ENCODE results near the gene EYA4.

Gene EYA4

GRCh38 chr6:133241086-133241900 lies at the start of gene EYA4:
EYA4 (plus strand) TSS chr6:133241357; CDS start chr6:133274781, 33,424 bp downstream.
- no peak within 1 kb of the TSS for H3K27ac ChIP-seq
- TF ChIP-seq CTCF (IDR thresholded peaks at IDR 0.05) = no peak
- TF ChIP-seq ZFX (IDR thresholded peaks at IDR 0.05; ENCODE audit: borderline replicate concordance) = no peak

GRCh38 chr6:133193396-133193795 lies 47.8 kb upstream of the EYA4 start:
- H3K27ac ChIP-seq = no peak overlapping the region
- no peak for TF ChIP-seq CTCF (IDR thresholded peaks at IDR 0.05)
- TF ChIP-seq ZFX (IDR thresholded peaks at IDR 0.05; ENCODE audit: borderline replicate concordance) = no peak

- TF ChIP-seq ZFX (IDR thresholded peaks at IDR 0.05; ENCODE audit: borderline replicate concordance) (no peak), CTCF (IDR thresholded peaks at IDR 0.05) (no peak)
Observed at GRCh38 chr6:133198725-133199124, 42.4 kb upstream of the EYA4 start.

GRCh38 chr6:133201231-133201630 lies 39.9 kb upstream of the EYA4 start:
- no peak overlapping the region for H3K27ac ChIP-seq
- TF ChIP-seq CTCF (IDR thresholded peaks at IDR 0.05) (no peak), ZFX (IDR thresholded peaks at IDR 0.05; ENCODE audit: borderline replicate concordance) (no peak)

More at GRCh38 chr6:133198725-133199124, 42.4 kb upstream of the EYA4 start:
- no peak overlapping the region for H3K27ac ChIP-seq

GRCh38 chr6:133202610-133203343 lies 38.4 kb upstream of the EYA4 start:
- H3K27ac ChIP-seq = no peak overlapping the region
- TF ChIP-seq ZFX (IDR thresholded peaks at IDR 0.05; ENCODE audit: borderline replicate concordance) (no peak), CTCF (IDR thresholded peaks at IDR 0.05) (no peak)

- TF ChIP-seq CTCF (IDR thresholded peaks at IDR 0.05) (no peak), ZFX (IDR thresholded peaks at IDR 0.05; ENCODE audit: borderline replicate concordance) (no peak)
Observed at GRCh38 chr6:133203344-133203697, 37.8 kb upstream of the EYA4 start.

GRCh38 chr6:133205304-133205703 lies 35.9 kb upstream of the EYA4 start:
- TF ChIP-seq CTCF (IDR thresholded peaks at IDR 0.05) (no peak), ZFX (IDR thresholded peaks at IDR 0.05; ENCODE audit: borderline replicate concordance) (no peak)
- no peak overlapping the region for H3K27ac ChIP-seq

More at GRCh38 chr6:133203344-133203697, 37.8 kb upstream of the EYA4 start:
- no peak overlapping the region for H3K27ac ChIP-seq

Data from 22Rv1 (cell line).